HG03342 (cell line): ENCODE results near the gene FNDC3A.
"Not testable (repeated sequence)": the region's sequence is repeated elsewhere in the genome, so short reads cannot be mapped to it uniquely, and the experiment has no call there.

Experiments used
- ATAC-seq: cut with Tn5 transposase; IDR thresholded peaks from one replicate; pipeline ENCODE4 v1.9.1; 2021; ENCODE audit warnings: mild to moderate bottlenecking, moderate library complexity; ENCODE audit not compliant: unreplicated experiment

FNDC3A gene

DNA sequence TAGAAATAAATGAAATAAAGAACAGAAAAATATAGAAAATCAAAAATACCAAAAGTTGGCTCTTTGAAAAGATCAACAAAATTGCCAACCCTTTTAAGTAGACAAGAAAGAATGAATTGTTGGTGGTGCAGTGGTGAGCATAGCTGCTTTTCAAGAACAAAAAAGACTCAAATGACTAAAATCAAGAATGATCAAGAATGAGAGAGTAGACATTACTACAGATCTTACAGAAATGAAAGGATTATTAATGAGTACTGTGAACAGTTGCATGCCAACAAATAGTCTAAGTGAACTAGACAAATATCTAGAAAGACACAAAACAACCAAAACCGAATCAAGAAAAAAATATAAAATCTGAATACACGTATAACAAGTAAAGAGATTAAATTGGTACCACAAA lies 53.9 kb downstream of the FNDC3A start:
- no peak for ATAC-seq

DNA sequence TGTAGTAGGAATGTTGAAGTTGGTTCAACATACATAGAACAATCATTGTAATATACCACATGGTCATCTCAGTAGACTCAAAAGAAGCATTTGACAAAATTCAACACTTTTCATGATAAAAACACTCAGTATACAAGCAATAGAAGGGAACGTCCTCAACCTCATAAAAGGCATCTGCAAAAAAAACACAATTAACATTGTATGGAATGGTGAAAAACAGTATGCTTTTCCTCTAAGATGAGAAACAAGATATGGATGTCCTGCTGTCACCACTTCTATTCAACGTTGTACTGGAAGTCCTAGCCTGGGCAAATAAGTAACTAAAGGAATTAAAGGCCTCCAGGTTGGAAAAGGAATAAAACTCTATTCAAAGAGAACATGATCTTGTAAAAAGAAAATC lies 54.5 kb downstream of the FNDC3A start:
- no peak for ATAC-seq

DNA sequence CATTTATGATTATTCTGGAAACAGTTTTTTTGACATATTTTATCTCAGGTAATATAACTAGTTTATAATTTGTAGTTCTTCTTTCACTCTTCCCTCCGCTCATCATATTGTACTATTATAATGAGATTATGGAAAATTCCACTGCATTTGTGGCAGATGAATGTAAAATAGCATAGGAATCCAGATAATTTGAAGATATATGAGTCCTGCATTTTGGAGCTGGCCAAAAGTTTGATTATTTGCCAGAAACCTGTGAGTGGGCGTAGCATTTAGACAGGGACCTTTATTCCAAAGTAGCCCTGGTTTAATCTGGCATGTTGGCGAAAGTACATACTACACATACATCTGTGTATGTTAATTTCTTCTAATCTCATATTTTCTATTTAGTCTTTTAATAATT lies 65.2 kb downstream of the FNDC3A start:
- ATAC-seq: no peak

DNA sequence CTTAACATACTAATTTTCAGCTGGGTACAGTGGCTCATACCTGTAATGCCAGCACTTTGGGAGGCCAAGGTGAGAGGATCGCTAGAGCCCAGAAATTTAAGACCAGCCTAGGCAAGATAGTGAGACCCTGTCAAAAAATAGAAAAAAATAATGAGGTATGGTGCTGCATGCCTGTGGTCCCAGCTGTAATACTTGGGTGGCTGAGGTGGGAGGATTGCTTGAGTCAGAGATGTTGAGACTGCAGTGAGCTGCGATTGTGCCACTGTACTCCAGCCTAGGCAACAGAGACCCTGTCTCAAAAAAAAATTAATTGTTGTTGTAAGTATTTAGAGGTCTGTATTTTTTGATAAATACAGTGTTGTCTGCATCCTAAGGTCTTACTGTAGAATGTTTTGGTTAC lies 66.8 kb downstream of the FNDC3A start:
- ATAC-seq: no peak

DNA sequence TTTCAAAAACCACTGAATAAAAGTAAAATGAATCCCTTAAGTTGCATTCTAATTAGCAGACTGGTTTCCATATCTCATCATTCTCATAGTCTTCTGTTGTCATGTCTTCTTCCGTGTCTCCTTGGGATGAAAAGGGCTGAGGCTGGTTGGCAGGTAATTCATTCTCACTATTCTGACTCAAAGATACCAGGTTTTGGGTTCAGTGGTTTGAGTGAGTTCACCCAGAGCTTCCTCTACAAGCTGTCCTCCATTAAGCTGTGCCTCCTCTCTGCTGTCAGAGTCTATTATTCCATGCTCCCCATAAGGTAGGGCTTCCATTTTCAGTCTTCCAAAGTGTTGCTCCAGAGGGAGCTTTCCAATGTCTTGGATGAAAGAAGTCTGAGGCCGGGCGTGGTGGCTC lies 68.3 kb downstream of the FNDC3A start:
- no peak for ATAC-seq

DNA sequence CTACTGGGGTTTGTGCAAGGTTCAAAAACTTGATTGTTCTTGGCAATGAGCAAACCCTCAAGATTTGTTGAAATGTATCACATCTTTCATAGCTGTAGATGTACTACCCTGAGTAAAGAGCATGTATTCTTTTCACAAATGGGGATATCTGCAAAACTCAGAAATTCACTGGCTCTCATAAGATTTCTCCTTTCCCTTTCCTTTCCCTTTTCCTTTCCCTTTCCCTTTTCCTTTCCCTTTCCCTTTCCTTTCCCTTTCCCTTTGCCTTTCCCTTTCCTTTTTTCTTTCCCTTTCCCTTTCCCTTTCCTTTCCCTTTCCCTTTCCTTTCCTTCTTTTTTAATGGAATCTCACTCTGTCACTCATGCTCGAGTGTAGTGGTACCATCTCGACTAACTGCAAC lies 69.1 kb downstream of the FNDC3A start:
- ATAC-seq: no peak

DNA sequence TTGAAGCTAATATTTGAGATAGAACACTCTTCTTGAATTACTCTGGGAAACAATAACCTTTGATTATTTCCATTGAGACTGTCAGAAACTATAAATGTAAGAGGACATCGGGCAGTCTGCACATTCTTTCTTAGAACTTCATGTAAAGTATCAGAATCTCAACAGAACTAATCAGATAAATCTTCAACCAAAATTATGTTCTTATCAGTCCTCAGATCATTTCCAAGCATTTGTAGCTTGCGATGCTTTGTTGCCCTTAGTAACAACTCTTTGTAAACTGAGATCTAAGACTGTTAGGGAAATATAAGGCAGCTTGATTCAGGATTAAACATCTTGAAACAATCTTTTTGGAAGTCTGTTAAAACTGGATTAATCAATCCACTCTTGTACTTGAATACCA lies 70.3 kb downstream of the FNDC3A start:
- ATAC-seq: no peak

DNA sequence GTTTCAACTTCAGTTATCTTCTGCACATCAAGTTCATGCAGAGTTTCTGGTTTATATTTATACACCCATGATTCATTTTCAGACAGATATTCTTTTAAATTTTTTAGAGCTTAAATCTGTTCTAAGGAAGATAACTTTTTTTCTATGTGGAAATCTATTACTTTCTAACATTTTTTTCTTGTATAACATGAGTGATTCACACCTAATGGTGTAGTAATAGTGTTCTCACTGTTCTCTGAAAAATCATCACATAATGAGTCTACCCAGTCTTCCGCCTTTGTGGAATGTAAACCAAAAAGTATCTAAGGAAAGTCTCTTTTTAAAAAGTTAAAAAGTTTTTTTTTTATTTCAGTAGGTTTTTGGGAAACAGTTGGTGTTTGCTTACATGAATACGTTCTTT lies 70.8 kb downstream of the FNDC3A start:
- no peak for ATAC-seq

DNA sequence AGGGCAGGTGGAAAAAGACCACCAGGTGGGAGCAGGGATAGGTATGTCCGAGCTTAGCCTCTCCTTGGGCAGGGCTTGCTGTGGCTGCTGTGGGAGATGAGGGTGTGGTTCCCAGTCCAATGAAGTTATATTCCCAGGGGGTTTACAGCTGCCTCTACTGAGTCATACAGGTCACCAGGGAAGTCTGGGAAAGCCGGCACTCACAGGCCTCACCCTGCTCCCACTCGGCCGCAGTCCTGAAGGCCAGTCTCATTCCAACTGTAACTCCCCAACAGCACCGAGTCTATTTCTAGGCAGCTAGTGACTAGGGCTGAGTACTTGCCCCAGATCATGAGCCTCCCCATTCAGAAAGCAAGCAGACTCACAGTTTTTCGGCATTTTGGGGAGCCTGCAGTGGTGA lies 77.1 kb downstream of the FNDC3A start:
- ATAC-seq: no peak

DNA sequence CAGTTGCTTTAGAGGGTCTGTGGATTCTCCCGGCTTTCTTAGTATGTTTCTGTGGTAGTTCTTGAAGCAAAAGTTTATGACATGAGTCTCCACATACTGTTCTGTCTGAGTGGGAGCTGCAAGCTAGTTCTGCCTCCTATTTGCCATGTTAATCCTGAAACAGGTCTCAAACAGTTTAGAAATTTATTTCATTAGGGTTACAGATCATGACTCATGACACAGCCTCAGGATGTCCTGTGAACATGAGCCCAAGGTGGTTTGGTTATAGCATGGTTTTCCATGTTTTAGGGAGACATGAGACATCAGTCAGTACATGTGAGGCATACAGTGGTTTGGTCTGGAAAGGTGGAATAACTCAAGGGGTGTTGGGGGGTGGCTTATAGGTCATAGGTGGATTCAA lies 77.5 kb downstream of the FNDC3A start:
- ATAC-seq: no peak

DNA sequence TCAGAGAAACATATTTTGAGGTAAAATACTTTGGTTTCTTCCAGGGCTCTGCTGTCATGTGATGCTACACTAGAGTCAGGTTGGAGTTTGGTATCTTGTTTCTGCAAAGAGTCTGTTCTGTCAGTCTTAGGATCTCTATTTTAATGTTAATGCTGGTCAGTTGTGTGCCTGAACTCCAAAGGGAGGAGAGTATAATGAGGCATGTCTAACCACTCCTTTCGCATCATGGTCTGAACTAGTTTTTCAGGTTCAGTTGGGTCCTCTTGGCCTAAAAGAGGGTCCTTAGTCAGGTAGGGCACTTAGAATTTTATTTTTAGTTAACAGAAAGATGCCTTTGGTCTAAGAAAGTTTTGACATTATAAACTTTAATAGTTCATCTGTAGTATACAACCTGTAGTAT lies 78.2 kb downstream of the FNDC3A start:
- ATAC-seq: no peak

DNA sequence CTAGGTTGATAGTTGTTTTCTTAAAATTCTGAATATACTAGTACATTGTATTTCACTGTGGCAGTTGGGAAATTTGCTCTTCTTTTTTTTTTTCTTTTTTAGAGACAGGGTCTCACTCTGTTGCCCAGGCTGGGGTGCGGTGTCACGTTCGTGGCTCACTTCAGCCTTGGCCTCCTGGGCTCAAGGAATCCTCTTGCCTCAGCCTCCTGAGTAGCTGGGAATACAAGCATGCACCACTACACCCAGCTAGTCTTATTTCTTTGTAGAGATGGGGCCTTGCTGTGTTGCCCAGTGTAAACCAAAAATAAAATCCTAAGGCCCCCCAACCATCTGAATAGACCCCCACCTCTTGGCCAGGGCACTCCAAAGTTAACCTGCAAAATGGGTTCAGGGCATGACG lies 79.3 kb downstream of the FNDC3A start:
- ATAC-seq: no peak

DNA sequence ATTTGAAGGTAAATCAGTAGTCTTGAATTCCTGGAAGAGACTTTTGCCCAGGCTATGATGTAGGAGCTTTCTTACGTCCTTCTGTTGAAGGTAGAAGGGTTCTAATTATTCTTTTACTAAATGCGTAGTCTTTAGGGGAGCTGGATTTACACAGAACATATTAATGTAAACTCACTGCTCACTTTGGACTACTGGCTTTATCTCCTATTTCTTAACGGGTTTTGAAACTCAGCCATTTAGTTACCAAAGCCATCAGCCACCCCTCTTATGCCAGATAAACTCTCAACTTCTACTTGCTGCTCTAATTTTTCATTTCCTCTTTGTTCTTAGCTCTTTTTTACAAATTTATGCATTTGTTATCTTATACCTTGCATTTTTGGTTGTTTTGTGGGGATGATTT lies 81.5 kb downstream of the FNDC3A start:
- ATAC-seq: no peak

DNA sequence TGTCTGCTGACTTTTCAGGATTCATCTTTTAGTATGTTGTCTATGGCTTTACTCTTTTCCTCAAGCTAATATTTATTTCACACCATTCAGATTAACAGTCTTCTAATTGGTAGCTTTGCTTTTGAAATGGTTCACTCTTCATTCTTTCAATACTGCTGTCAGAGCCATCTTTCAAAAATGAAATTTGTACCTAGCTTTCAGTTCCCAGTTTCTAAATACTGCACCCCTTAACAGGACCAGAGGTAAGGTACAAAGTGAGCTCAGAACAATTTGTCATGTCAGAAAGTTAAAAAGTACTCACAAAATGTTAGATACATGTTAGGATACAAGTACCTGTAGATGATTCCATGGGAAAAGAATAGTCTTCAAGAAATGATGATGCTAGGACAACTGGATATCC lies 83.0 kb downstream of the FNDC3A start:
- no peak for ATAC-seq

DNA sequence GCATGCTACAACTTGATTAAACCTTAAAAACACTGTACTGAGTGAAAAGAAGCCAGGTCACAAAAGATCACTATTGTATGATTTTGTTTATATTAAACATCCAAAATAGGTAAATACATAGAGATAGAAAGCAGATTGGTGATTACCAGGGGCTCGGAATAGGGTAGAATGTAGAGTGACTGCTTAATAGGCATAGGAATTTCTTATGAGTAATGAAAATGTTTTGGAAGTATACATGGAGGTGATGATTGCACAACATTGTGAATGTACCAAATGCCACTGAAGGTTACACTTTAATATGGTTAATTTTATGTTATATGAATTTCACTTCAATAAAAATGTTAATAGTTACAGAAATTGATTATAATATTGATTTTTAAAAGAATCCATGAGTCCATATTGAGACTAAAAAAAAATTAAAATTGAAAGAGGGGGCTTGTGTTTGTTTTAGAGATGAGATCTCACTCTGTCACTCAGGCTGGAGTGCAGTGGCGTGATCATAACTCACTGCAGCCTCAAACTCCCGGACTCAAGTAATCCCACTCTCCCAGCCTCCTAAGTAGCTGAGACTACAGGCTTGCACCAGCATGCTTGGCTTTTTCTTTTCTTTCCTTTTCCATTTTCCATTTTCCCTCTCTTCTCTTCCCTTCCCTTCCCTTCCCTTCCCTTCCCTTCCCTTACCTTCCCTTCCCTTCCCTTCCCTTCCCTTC lies 85.1 kb downstream of the FNDC3A start:
- ATAC-seq: no peak

DNA sequence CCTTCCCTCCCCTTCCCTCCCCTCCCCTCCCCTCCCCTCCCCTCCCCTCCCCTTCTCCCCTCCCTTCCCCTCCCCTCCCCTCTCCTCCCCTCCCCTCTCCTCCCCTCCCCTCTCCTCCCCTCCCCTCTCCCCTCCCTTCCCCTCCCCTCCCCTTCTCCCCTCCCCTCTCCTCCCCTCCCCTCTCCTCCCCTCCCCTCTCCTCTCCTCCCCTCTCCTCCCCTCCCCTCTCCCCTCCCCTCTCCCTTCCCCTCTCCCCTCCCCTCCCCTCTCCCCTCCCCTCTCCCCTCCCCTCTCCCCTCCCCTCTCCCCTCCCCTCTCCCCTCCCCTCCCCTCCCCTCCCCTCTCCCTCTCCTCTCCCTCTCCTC lies 85.7 kb downstream of the FNDC3A start:
- ATAC-seq: not testable (repeated sequence)

DNA sequence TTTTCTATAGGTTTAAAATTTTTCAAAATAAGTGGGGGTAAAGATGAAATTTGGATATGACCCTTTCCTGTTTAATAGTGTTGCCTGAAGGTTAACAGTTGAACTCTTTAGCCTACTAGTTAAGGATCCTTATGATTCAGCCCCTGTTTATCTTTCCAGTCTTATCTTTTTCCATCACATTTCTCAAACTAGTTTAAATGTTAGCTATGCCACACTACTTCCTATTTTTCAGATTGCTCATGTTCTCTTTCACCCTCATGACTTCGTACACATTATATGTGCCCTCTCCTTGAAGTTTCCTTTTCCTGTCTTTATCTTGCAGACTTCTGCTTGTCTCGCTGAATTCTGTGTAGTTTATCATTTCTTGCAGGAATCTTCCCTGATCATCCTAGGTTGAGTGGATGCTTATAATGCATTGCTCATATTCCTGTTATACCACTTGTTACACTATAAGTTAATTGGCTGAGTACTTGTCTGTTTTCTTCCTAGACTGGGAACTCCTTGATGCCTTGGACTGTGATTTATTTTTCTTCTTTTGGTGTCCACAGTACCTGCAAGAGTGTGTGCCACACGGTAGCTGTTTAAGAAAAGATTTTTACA lies 86.7 kb downstream of the FNDC3A start:
- ATAC-seq: no peak

DNA sequence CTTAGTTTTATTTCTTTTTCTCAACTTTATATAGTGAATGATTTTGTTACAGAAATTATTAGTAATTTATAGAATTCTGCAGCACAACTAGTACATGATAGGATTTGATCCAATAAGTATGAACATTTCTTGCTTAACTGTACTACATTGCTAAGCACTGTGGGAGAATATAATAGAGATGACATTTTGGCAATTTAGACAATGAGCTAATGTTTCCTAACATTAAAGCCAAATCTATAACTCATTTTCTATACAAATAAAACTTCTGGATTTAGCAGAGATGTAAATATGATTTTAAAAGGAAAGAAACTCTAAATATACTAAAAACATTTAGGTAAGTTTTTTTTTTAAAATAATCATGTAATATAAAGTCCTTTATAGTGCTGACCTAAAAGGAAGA lies 87.3 kb downstream of the FNDC3A start:
- no peak for ATAC-seq

DNA sequence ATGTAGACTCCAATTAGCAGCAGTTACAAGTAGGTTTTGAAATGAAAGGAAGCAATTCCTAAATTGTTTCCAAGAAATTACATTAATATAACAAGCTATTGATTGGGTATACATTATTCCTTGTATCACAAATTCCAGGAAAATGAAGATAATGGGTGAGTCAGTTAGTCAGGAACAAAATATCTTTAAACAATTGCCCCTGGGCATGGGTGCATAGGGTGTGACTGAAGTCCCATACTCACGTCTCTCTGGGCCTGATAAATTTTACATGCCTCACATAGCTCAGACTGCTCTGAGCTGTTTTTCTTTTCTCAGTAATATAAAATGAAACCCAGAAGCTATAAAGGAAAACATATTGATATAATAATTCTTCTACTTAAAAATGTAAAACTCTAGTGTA lies 87.8 kb downstream of the FNDC3A start:
- no peak for ATAC-seq

DNA sequence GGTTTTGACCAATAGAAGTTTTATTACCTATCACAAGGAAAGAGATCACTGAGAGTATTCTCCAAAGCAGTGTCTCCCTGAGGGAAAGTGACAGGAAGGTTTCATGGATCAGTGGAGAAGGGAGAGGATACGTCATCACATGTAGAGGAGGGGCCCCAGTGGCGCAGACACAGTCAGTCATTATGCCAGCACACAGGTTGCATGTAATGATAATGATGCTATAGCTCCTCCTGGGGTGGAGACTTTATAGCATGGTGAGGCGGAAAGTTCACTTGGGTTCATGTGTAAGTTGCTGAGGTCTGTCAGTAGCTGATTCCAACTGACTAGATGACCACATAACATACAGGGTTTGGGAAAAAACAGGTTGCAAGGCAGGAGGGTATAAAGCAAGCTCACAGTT lies 88.8 kb downstream of the FNDC3A start:
- ATAC-seq: no peak

DNA sequence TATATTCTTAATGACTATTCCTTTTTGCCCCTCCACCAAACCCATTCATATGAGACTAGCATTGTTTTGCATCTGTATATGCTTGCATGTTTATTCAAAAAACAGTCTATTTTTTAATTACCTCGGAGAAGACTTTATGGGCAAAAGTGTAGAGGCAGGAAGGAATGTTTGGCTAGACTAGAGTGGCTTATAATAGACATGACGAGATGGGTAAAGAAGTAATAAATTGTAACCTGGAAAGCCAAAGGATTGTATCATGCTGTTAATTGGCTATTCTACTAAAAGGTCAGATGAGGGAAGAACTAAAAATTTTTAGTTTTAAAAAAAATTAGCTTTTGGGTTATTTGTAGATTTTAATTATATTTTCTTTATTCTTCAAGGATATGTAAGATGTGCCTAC lies 91.1 kb downstream of the FNDC3A start:
- ATAC-seq: no peak

DNA sequence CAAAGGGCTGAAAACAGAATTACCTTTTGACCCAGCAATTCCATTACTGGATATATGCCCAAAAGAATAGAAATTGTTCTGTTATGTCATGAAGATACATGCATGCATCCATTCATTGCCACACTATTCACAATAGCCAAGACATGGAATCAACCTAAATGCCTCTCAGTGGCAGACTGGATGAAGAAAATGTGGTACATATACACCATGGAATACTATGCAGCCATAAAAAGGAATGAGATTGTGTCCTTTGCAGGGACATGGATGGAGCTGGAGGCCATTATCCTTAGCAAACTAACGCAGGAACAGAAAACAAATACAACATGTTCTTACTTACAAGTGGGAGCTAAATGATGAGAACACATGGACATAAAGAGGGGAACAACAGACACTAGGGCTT lies 92.8 kb downstream of the FNDC3A start:
- not testable (repeated sequence) for ATAC-seq

DNA sequence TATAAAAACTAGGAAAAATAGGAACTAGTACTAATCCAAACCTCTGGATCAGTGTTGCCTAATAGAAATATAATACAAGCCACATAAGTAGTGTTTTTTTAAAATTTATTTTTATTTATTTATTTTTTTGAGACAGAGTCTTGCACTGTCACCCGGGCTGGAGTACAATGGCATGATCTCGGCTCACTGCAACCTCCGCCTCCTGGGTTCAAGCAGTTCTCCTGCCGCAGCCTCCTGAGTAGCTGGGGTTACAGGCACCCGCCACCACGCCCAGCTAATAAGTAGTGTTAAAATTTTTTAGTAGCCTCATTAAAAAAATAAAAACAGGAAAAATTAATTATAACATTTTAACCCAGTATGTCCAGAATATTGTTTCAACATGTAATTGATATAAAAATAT lies 94.3 kb downstream of the FNDC3A start:
- not testable (repeated sequence) for ATAC-seq
